ENCODE results near the gene ANAPC13. TPM values are rescaled to one million over a fixed set of nuclear protein-coding genes. Genes with fewer than 3 reads are reported as not detected.

ANAPC13 gene
- total and polyA plus RNA-seq, 2 of the 4 experiments (the other 2 are of a cell fraction), result 43.4 to 62.9 TPM

- Histone ChIP-seq H2AFZ (replicated peaks; ENCODE audit: low read length, poor library complexity) (peak overlapping the region; percentile 76), H4K20me1 (ENCODE audit: insufficient read depth, low read length) (no peaks in the 10 kb centered on the region), H3K9ac (ENCODE audit: low read depth, low read length) (no peak overlapping the region), H3K23ac (ENCODE audit: low read depth, low read length) (peak overlapping the region; percentile 84), H3K4me1 (ENCODE audit: control insufficient read depth, insufficient read depth, low read length) (peaks cover 23% of the 10 kb centered on the region), H3K79me1 (ENCODE audit: low read depth in 1 of 2, low read length in 2 of 2) (peaks cover 9 to 56% of the 10 kb centered on the region in 2 experiments), H2BK20ac (ENCODE audit: low read depth, low read length) (peak overlapping the region; percentile 89), H2BK120ac (ENCODE audit: low read depth, low read length) (peak overlapping the region; percentile 96), H2AK9ac (replicated peaks; ENCODE audit: low read depth, low read length, poor library complexity) (peak overlapping the region; percentile 95), H4K8ac (ENCODE audit: low read depth in 2 of 2, low read length in 2 of 2) (peak overlapping the region; percentile 10 to 92), H3K14ac (replicated peaks; ENCODE audit: low read depth, low read length) (peak overlapping the region; percentile 88), H3K36me3 (ENCODE audit: control insufficient read depth, insufficient read depth, low read length) (0 out of 2 replicates have a peak, but pooled peaks cover under 1% of the 10 kb centered on the region), H3K4me2 (ENCODE audit: low read depth, low read length) (peak overlapping the region; percentile 13; the same call in 1 of the 2 replicates), H3K27ac (ENCODE audit: insufficient read depth, low read length) (peak overlapping the region; percentile 60), H3K4ac (ENCODE audit: low read depth, low read length) (peak overlapping the region; percentile 97), H2BK15ac (ENCODE audit: low read depth, low read length) (peak overlapping the region; percentile 92; the same call in 2 of the 3 replicates), H3K9me3 (ENCODE audit: control insufficient read depth, insufficient read depth, low read length) (no peaks in the 10 kb centered on the region), H3K27me3 (ENCODE audit: control insufficient read depth, insufficient read depth, low read length) (no peaks in the 10 kb centered on the region), H4K5ac (ENCODE audit: low read depth, low read length) (peak overlapping the region; percentile 37), H3K18ac (ENCODE audit: low read depth, low read length) (peak overlapping the region; percentile 55), H3K56ac (ENCODE audit: extremely low read depth, insufficient read depth, low read length) (peak overlapping the region; percentile 40), H3K4me3 (ENCODE audit: insufficient read depth, low read depth, low read length) (no peak overlapping the region), H2AK5ac (ENCODE audit: low read depth, low read length) (peak overlapping the region; percentile 96), H4K91ac (ENCODE audit: insufficient read depth, low read depth, low read length) (peak overlapping the region; percentile 93), H2BK5ac (ENCODE audit: low read depth, low read length, poor library complexity, severe bottlenecking) (peak overlapping the region; percentile 93), H3K9me1 (ENCODE audit: insufficient read depth, low read length) (peaks cover 29% of the 10 kb centered on the region)
- intact Hi-C loops (cut with micrococcal nuclease) (no loop called here), in situ Hi-C loops (cut with MboI; ENCODE audit: low sequenced_read_pairs) (loop anchor here (5.0 kb wide), 1 partner anchor 114 kb away; no protein-coding TSS in a partner anchor), dilution Hi-C loops (cut with HindIII; ENCODE audit: low sequenced_read_pairs, unreplicated experiment) (no loop called here)
- BruUV-seq (replicated peaks), result no TSS peak
- WGBS, 2 experiments (ENCODE audit: extremely low coverage in 2 of 2, insufficient read length in 1 of 2), result no CpG with 5 or more reads among the region's 8 CpGs
- POLR2A ChIA-PET (ENCODE audit: unreplicated experiment), result interaction anchor here (0.5 to 1.5 kb wide), 5 partner anchors 13 to 260 kb away, joined by 3 to 9 read pairs (median 5); no protein-coding TSS in a partner anchor
- DNase-seq (peak; percentile 94), ATAC-seq (ENCODE audit: low read depth) (peak; percentile 44)
- TF ChIP-seq BHLHE40 (IDR thresholded peaks at IDR 0.05; ENCODE audit: low read depth, low read length), result peak; percentile 68
- TF ChIP-seq MAZ (IDR thresholded peaks at IDR 0.05; ENCODE audit: borderline replicate concordance, low read depth, low read length), result no peak
- no peak for TF ChIP-seq CHD1 (IDR thresholded peaks at IDR 0.05; ENCODE audit: low read depth, low read length)
- TF ChIP-seq RCOR1 (IDR thresholded peaks at IDR 0.05; ENCODE audit: insufficient replicate concordance, low read length), result no peak
- peak; percentile 75 for TF ChIP-seq FOS (IDR thresholded peaks at IDR 0.05; ENCODE audit: low read depth, low read length)
- CTCF ChIA-PET, result interaction anchor here (0.6 to 4.5 kb wide), 6 partner anchors 18 to 259 kb away, joined by 3 to 38 read pairs (median 4); no protein-coding TSS in a partner anchor
Observed at GRCh38 chr3:134471521-134472193, 14.1 kb downstream of the ANAPC13 start.

All from IMR-90 (cell line).